WTC11 (cell line): ENCODE data around the gene LIN7A. TPM values are rescaled to one million over a fixed set of nuclear protein-coding genes. Genes with fewer than 3 reads are reported as not detected.

Source experiments
- ATAC-seq: fragments of 200-7000 bp; cut with Tn5 transposase; 2 replicates; pipeline ENCODE4 v1.10.0; 2021; ENCODE audit warnings: mild to moderate bottlenecking, moderate library complexity
- CTCF ChIA-PET: fragments of 300-600 bp; sonication (Branson Sonifier 250); formaldehyde crosslinking; loops from one replicate; lab custom pipeline; 2021; ENCODE audit warnings: antibody characterized with exemption; lab: Charles Lee
- POLR2A ChIA-PET: fragments of 350-600 bp; sonication (Branson Sonifier 250); formaldehyde crosslinking; loops from one replicate; lab custom pipeline; 2021; ENCODE audit warnings: antibody characterized with exemption; lab: Charles Lee
- DNase-seq: peaks from one replicate; pipeline ENCODE4 v3.0.0; 2021; ENCODE audit warnings: low spot score
- H3K27ac Mint-ChIP-seq: 2 replicates; pipeline ENCODE4 v1.8.0; 2021; ENCODE audit warnings: mixed read lengths
- H3K27me3 Mint-ChIP-seq: 2 replicates; pipeline ENCODE4 v1.8.0; 2021; ENCODE audit warnings: low read depth, mild to moderate bottlenecking, moderate library complexity, mixed read lengths
- H3K36me3 Mint-ChIP-seq: 2 replicates; pipeline ENCODE4 v1.8.0; 2021; ENCODE audit warnings: mixed read lengths
- H3K4me1 Mint-ChIP-seq: 2 replicates; pipeline ENCODE4 v1.8.0; 2022; ENCODE audit warnings: mixed read lengths
- H3K4me3 Mint-ChIP-seq: 2 replicates; pipeline ENCODE4 v1.8.0; 2021; ENCODE audit warnings: mild to moderate bottlenecking, moderate library complexity, mixed read lengths
- H3K9me3 Mint-ChIP-seq: 2 replicates; pipeline ENCODE4 v1.8.0; 2021; ENCODE audit warnings: mixed read lengths
- AFF4 ChIP-seq: sonication (generic); formaldehyde crosslinking; IDR thresholded peaks from 2 replicates; pipeline ENCODE4 v1.8.1; 2023; ENCODE audit warnings: mild to moderate bottlenecking, missing genetic modification reagents, borderline replicate concordance
- CDX4 ChIP-seq: fragments of 250-450 bp; sonication (Bioruptor Pico); IDR thresholded peaks from 2 replicates; pipeline ENCODE4 v1.9.0; 2021; ENCODE audit warnings: moderate library complexity, mild to moderate bottlenecking, inconsistent platforms, borderline replicate concordance
- CREB1 ChIP-seq: sonication (generic); formaldehyde crosslinking; IDR thresholded peaks from 2 replicates; pipeline ENCODE4 v1.8.0; 2023; ENCODE audit warnings: mild to moderate bottlenecking, missing genetic modification reagents
- E2F4 ChIP-seq: sonication (generic); formaldehyde crosslinking; IDR thresholded peaks from 2 replicates; pipeline ENCODE4 v1.8.1; 2022; ENCODE audit warnings: low read depth, mild to moderate bottlenecking, moderate library complexity, missing genetic modification reagents, borderline replicate concordance
- E2F5 ChIP-seq: sonication (generic); formaldehyde crosslinking; IDR thresholded peaks from 2 replicates; pipeline ENCODE4 v1.8.1; 2022; ENCODE audit warnings: mild to moderate bottlenecking, moderate library complexity, missing genetic modification reagents
- ESRRA ChIP-seq: sonication (generic); formaldehyde crosslinking; IDR thresholded peaks from 2 replicates; pipeline ENCODE4 v1.8.1; 2022; ENCODE audit warnings: mild to moderate bottlenecking, missing genetic modification reagents, borderline replicate concordance
- FOXP1 ChIP-seq: sonication (generic); formaldehyde crosslinking; IDR thresholded peaks from 2 replicates; pipeline ENCODE4 v1.8.0; 2022; ENCODE audit warnings: missing genetic modification reagents, mild to moderate bottlenecking, moderate library complexity, borderline replicate concordance
- GABPB1 ChIP-seq: sonication (generic); formaldehyde crosslinking; IDR thresholded peaks from 2 replicates; pipeline ENCODE4 v1.8.1; 2023; ENCODE audit warnings: mild to moderate bottlenecking, missing genetic modification reagents
- GRHL2 ChIP-seq: fragments of 250-450 bp; sonication (Bioruptor Pico); IDR thresholded peaks from 2 replicates; pipeline ENCODE4 v1.8.0; 2022; ENCODE audit warnings: mild to moderate bottlenecking, moderate library complexity; ENCODE audit not compliant: insufficient replicate concordance, severe bottlenecking
- IRF1 ChIP-seq: sonication (generic); formaldehyde crosslinking; IDR thresholded peaks from 2 replicates; pipeline ENCODE4 v1.8.0; 2023; ENCODE audit warnings: missing genetic modification reagents
- MYBL2 ChIP-seq: sonication (generic); formaldehyde crosslinking; IDR thresholded peaks from 2 replicates; pipeline ENCODE4 v1.8.1; 2023; ENCODE audit warnings: mild to moderate bottlenecking, moderate library complexity, missing genetic modification reagents
- NFATC4 ChIP-seq: fragments of 250-450 bp; sonication (Bioruptor Pico); IDR thresholded peaks from 2 replicates; pipeline ENCODE4 v1.9.0; 2021; ENCODE audit warnings: mild to moderate bottlenecking
- NFYB ChIP-seq: sonication (generic); formaldehyde crosslinking; conservative IDR thresholded peaks from 2 replicates; pipeline ENCODE4 v1.8.0; 2022; ENCODE audit warnings: low read depth, missing genetic modification reagents
- NR1H2 ChIP-seq: sonication (generic); formaldehyde crosslinking; IDR thresholded peaks from 2 replicates; pipeline ENCODE4 v1.9.0; 2021; ENCODE audit warnings: mild to moderate bottlenecking, moderate library complexity, missing genetic modification reagents
- RELA ChIP-seq: sonication (generic); formaldehyde crosslinking; IDR thresholded peaks from 2 replicates; pipeline ENCODE4 v1.8.1; 2022; ENCODE audit warnings: missing genetic modification reagents, mild to moderate bottlenecking, borderline replicate concordance
- RORB ChIP-seq: fragments of 250-450 bp; sonication (Bioruptor Pico); IDR thresholded peaks from 2 replicates; pipeline ENCODE4 v1.9.0; 2021; ENCODE audit warnings: mild to moderate bottlenecking
- SMAD4 ChIP-seq: sonication (generic); formaldehyde crosslinking; IDR thresholded peaks from 2 replicates; pipeline ENCODE4 v1.8.0; 2022; ENCODE audit warnings: mild to moderate bottlenecking, missing genetic modification reagents
- SOX15 ChIP-seq: fragments of 250-450 bp; sonication (Bioruptor Pico); IDR thresholded peaks from 2 replicates; pipeline ENCODE4 v1.9.0; 2021; ENCODE audit warnings: mild to moderate bottlenecking
- total RNA-seq: library from RNA; stranded (reverse); gene quantifications from 3 replicates; pipeline ENCODE4 v1.2.3, GENCODE V29; 2021
- TF ChIP-seq, protein P1 (sequence below): fragments of 250-450 bp; sonication (Bioruptor Pico); IDR thresholded peaks from 2 replicates; pipeline ENCODE4 v1.9.0; 2021; ENCODE audit warnings: mild to moderate bottlenecking
- TF ChIP-seq, protein P2 (sequence below): sonication (generic); formaldehyde crosslinking; IDR thresholded peaks from 2 replicates; pipeline ENCODE4 v1.8.1; 2023; ENCODE audit warnings: mild to moderate bottlenecking, missing genetic modification reagents, moderate library complexity
- TF ChIP-seq, protein P3 (sequence below): sonication (generic); formaldehyde crosslinking; conservative IDR thresholded peaks from 2 replicates; pipeline ENCODE4 v1.8.1; 2022; ENCODE audit warnings: mild to moderate bottlenecking, missing genetic modification reagents
- TF ChIP-seq, protein P4 (sequence below): sonication (generic); formaldehyde crosslinking; IDR thresholded peaks from 2 replicates; pipeline ENCODE4 v1.8.0; 2022; ENCODE audit warnings: missing genetic modification reagents

The LIN7A gene
- total RNA-seq, 1 experiment from 2014 or later = 8.5 TPM

DNA sequence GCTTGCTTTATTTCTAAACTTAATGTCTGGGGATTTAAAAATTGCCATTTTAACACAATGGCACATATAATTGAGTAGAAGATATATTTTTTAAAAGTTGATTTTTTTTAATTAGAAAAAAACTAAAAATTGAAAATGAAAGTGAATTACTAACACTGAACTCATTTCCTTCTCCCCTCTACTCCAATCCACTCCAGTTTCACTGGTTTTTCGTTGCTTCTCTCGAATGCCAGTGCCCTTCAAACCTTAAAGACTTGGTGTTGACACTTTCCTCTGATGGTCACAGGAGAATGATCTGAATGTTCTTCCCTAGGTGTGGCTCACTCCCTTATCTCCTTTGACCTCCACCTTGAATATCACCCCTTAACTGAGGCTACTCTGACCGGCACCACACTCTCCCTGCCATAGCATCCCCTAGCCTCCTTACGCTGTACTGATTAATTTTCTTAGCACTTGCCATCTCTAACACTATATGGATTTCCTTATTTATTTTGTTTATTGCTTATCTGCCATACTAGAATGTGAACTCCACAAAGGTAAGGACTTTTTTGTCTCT is 107.1 kb downstream of the LIN7A start:
- H3K4me3 Mint-ChIP-seq = no peak overlapping the region
- peak overlapping the region; percentile 86 for H3K27ac Mint-ChIP-seq
- TF ChIP-seq CREB1 (no peak), GABPB1 (CRISPR knock-in tag) (no peak), FOXP1 (no peak), NR1H2 (CRISPR knock-in tag) (no peak), E2F4 (no peak), RELA (CRISPR knock-in tag) (no peak), SMAD4 (CRISPR knock-in tag) (no peak), GRHL2 (CRISPR knock-in tag) (no peak), NFATC4 (no peak), IRF1 (CRISPR knock-in tag) (no peak), NFYB (CRISPR knock-in tag) (no peak), MYBL2 (CRISPR knock-in tag) (no peak)
- TF ChIP-seq, protein P1, sequence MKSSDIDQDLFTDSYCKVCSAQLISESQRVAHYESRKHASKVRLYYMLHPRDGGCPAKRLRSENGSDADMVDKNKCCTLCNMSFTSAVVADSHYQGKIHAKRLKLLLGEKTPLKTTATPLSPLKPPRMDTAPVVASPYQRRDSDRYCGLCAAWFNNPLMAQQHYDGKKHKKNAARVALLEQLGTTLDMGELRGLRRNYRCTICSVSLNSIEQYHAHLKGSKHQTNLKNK (CRISPR knock-in tag) = no peak
- TF ChIP-seq, protein P2, sequence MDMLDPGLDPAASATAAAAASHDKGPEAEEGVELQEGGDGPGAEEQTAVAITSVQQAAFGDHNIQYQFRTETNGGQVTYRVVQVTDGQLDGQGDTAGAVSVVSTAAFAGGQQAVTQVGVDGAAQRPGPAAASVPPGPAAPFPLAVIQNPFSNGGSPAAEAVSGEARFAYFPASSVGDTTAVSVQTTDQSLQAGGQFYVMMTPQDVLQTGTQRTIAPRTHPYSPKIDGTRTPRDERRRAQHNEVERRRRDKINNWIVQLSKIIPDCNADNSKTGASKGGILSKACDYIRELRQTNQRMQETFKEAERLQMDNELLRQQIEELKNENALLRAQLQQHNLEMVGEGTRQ (CRISPR knock-in tag) = no peak
- TF ChIP-seq, protein P3, sequence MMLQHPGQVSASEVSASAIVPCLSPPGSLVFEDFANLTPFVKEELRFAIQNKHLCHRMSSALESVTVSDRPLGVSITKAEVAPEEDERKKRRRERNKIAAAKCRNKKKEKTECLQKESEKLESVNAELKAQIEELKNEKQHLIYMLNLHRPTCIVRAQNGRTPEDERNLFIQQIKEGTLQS (CRISPR knock-in tag) = no peak
- TF ChIP-seq, all 79 proteins: peak for 0
- no peaks in the 10 kb centered on the region for H3K9me3 Mint-ChIP-seq
- ChIA-PET POLR2A (no interaction called here), CTCF (no interaction called here)
- DNase-seq (no peak), ATAC-seq (peak; percentile 43; the same call in 1 of the 2 replicates)
- H3K4me1 Mint-ChIP-seq = peaks cover 5% of the 10 kb centered on the region
- no peaks in the 10 kb centered on the region for H3K36me3 Mint-ChIP-seq
- no peaks in the 10 kb centered on the region for H3K27me3 Mint-ChIP-seq

- no peaks in the 10 kb centered on the region for H3K9me3 Mint-ChIP-seq
- POLR2A ChIA-PET = no interaction called here
- ATAC-seq (no peak), DNase-seq (no peak)
- no peak overlapping the region for H3K27ac Mint-ChIP-seq
- no peaks in the 10 kb centered on the region for H3K27me3 Mint-ChIP-seq
- H3K4me3 Mint-ChIP-seq = no peak overlapping the region
- TF ChIP-seq IRF1 (CRISPR knock-in tag) = no peak
- TF ChIP-seq SOX15 (CRISPR knock-in tag) = no peak
- no peak for TF ChIP-seq RORB (CRISPR knock-in tag)
- TF ChIP-seq MYBL2 (CRISPR knock-in tag) = no peak
- no peak for TF ChIP-seq ESRRA
- TF ChIP-seq AFF4 = no peak
- no peak for TF ChIP-seq CDX4 (CRISPR knock-in tag)
- TF ChIP-seq, protein P4, sequence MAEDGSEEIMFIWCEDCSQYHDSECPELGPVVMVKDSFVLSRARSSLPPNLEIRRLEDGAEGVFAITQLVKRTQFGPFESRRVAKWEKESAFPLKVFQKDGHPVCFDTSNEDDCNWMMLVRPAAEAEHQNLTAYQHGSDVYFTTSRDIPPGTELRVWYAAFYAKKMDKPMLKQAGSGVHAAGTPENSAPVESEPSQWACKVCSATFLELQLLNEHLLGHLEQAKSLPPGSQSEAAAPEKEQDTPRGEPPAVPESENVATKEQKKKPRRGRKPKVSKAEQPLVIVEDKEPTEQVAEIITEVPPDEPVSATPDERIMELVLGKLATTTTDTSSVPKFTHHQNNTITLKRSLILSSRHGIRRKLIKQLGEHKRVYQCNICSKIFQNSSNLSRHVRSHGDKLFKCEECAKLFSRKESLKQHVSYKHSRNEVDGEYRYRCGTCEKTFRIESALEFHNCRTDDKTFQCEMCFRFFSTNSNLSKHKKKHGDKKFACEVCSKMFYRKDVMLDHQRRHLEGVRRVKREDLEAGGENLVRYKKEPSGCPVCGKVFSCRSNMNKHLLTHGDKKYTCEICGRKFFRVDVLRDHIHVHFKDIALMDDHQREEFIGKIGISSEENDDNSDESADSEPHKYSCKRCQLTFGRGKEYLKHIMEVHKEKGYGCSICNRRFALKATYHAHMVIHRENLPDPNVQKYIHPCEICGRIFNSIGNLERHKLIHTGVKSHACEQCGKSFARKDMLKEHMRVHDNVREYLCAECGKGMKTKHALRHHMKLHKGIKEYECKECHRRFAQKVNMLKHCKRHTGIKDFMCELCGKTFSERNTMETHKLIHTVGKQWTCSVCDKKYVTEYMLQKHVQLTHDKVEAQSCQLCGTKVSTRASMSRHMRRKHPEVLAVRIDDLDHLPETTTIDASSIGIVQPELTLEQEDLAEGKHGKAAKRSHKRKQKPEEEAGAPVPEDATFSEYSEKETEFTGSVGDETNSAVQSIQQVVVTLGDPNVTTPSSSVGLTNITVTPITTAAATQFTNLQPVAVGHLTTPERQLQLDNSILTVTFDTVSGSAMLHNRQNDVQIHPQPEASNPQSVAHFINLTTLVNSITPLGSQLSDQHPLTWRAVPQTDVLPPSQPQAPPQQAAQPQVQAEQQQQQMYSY = no peak
- no peak for TF ChIP-seq E2F5
- H3K4me1 Mint-ChIP-seq = peaks cover 5% of the 10 kb centered on the region
- CTCF ChIA-PET = no interaction called here
- no peaks in the 10 kb centered on the region for H3K36me3 Mint-ChIP-seq
Observed at GRCh38 chr12:80829767-80830166, 108.0 kb downstream of the LIN7A start.
